Measurements from ENCODE around the gene TBX1.

Gene TBX1

GRCh38 chr22:19737846-19738663 lies 22.5 kb upstream of the TBX1 start:
- H3K27me3 ChIP-seq (ENCODE audit: low read length), result no peaks in the 10 kb centered on the region
- no peaks in the 10 kb centered on the region for H3K79me2 ChIP-seq (ENCODE audit: insufficient read depth, low read length)
- H3K9me3 ChIP-seq (ENCODE audit: insufficient read depth, low read length), result no peaks in the 10 kb centered on the region
- H3K9ac ChIP-seq (ENCODE audit: low read length), result no peak overlapping the region
- H3K4me3 ChIP-seq (ENCODE audit: insufficient read depth, low read length, poor library complexity, severe bottlenecking), result no peak overlapping the region
- H2AFZ ChIP-seq (ENCODE audit: low read depth, low read length, severe bottlenecking), result no peak overlapping the region
- no peaks in the 10 kb centered on the region for H3F3A ChIP-seq (ENCODE audit: insufficient read depth)
- no peaks in the 10 kb centered on the region for H4K20me1 ChIP-seq (ENCODE audit: low read depth, low read length)
- TF ChIP-seq CTCF (IDR thresholded peaks at IDR 0.05; ENCODE audit: insufficient read depth, low read length, poor library complexity, severe bottlenecking) (no peak), EZH2phosphoT487 (conservative IDR thresholded peaks at IDR 0.05; ENCODE audit: low read length) (no peak)
- no peak overlapping the region for H3K4me2 ChIP-seq (ENCODE audit: low read depth, low read length, poor library complexity, severe bottlenecking)
- H3K27ac ChIP-seq (ENCODE audit: low read depth, low read length), result no peak overlapping the region
- no peaks in the 10 kb centered on the region for H3K9me2 ChIP-seq (replicated peaks; ENCODE audit: insufficient read depth, low read length)
- no peaks in the 10 kb centered on the region for H3K36me3 ChIP-seq (ENCODE audit: low read length)

GRCh38 chr22:19738664-19739447 lies 21.7 kb upstream of the TBX1 start:
- Histone ChIP-seq H3K9me3 (ENCODE audit: insufficient read depth, low read length) (no peaks in the 10 kb centered on the region), H3F3A (ENCODE audit: insufficient read depth) (no peaks in the 10 kb centered on the region), H3K9me2 (replicated peaks; ENCODE audit: insufficient read depth, low read length) (no peaks in the 10 kb centered on the region), H3K4me3 (ENCODE audit: insufficient read depth, low read length, poor library complexity, severe bottlenecking) (no peak overlapping the region), H3K79me2 (ENCODE audit: insufficient read depth, low read length) (no peaks in the 10 kb centered on the region), H3K27ac (ENCODE audit: low read depth, low read length) (no peak overlapping the region), H3K4me2 (ENCODE audit: low read depth, low read length, poor library complexity, severe bottlenecking) (no peak overlapping the region), H2AFZ (ENCODE audit: low read depth, low read length, severe bottlenecking) (no peak overlapping the region), H4K20me1 (ENCODE audit: low read depth, low read length) (no peaks in the 10 kb centered on the region), H3K36me3 (ENCODE audit: low read length) (no peaks in the 10 kb centered on the region), H3K27me3 (ENCODE audit: low read length) (no peaks in the 10 kb centered on the region), H3K9ac (ENCODE audit: low read length) (no peak overlapping the region)
- TF ChIP-seq EZH2phosphoT487 (conservative IDR thresholded peaks at IDR 0.05; ENCODE audit: low read length) (no peak), CTCF (IDR thresholded peaks at IDR 0.05; ENCODE audit: insufficient read depth, low read length, poor library complexity, severe bottlenecking) (no peak)

GRCh38 chr22:19739448-19739895 lies 21.1 kb upstream of the TBX1 start:
- Histone ChIP-seq H4K20me1 (ENCODE audit: low read depth, low read length) (no peaks in the 10 kb centered on the region), H3K27me3 (ENCODE audit: low read length) (no peaks in the 10 kb centered on the region), H3F3A (ENCODE audit: insufficient read depth) (no peaks in the 10 kb centered on the region), H2AFZ (ENCODE audit: low read depth, low read length, severe bottlenecking) (no peak overlapping the region), H3K9ac (ENCODE audit: low read length) (no peak overlapping the region), H3K27ac (ENCODE audit: low read depth, low read length) (no peak overlapping the region), H3K9me3 (ENCODE audit: insufficient read depth, low read length) (no peaks in the 10 kb centered on the region), H3K4me2 (ENCODE audit: low read depth, low read length, poor library complexity, severe bottlenecking) (no peak overlapping the region), H3K9me2 (replicated peaks; ENCODE audit: insufficient read depth, low read length) (no peaks in the 10 kb centered on the region), H3K4me3 (ENCODE audit: insufficient read depth, low read length, poor library complexity, severe bottlenecking) (no peak overlapping the region), H3K36me3 (ENCODE audit: low read length) (no peaks in the 10 kb centered on the region), H3K79me2 (ENCODE audit: insufficient read depth, low read length) (no peaks in the 10 kb centered on the region)
- no peak for TF ChIP-seq CTCF (IDR thresholded peaks at IDR 0.05; ENCODE audit: insufficient read depth, low read length, poor library complexity, severe bottlenecking)
- TF ChIP-seq EZH2phosphoT487 (conservative IDR thresholded peaks at IDR 0.05; ENCODE audit: low read length), result no peak
